SJSA1 (cell line): ENCODE results near the gene NUDT3. TPM values are rescaled to one million over a fixed set of nuclear protein-coding genes. Genes with fewer than 3 reads are reported as not detected.

ENCODE experiments used
- total RNA-seq: library from RNA; depleted of rRNA; stranded (reverse); fragments of >200 nt; shearing (Covaris generic); gene quantifications from 2 replicates; pipeline ENCODE4 v1.2.3, GENCODE V29; 2014; rRNA removed

NUDT3 gene
- total RNA-seq, 1 experiment from 2014 or later = 20.2 TPM

Other genes with a start within 250 kb of the NUDT3 start
- not detected in 2 replicates for gene GRM4, start 246.6 kb downstream of the NUDT3 start, total RNA-seq
- gene HMGA1, start 155.8 kb downstream of the NUDT3 start, total RNA-seq = 31.7 and 48.4 TPM in 2 replicates
- gene SMIM29, start 143.7 kb downstream of the NUDT3 start, total RNA-seq = 24.5 and 53.9 TPM in 2 replicates
- gene RPS10, start 33.4 kb upstream of the NUDT3 start, total RNA-seq = 2,695 and 2,751 TPM in 2 replicates
- not detected in 2 replicates for gene PACSIN1, start 73.4 kb upstream of the NUDT3 start, total RNA-seq
- gene SPDEF, start 163.7 kb upstream of the NUDT3 start, total RNA-seq = not detected in 2 replicates